OCI-M2 (cell line): ENCODE measurements around the gene HDAC4.

Experiments used
- DNase-seq: peaks from one replicate; lab custom pipeline; 2025; ENCODE audit not compliant: unreplicated experiment; lab: John Stamatoyannopoulos, UW

The HDAC4 gene

DNA sequence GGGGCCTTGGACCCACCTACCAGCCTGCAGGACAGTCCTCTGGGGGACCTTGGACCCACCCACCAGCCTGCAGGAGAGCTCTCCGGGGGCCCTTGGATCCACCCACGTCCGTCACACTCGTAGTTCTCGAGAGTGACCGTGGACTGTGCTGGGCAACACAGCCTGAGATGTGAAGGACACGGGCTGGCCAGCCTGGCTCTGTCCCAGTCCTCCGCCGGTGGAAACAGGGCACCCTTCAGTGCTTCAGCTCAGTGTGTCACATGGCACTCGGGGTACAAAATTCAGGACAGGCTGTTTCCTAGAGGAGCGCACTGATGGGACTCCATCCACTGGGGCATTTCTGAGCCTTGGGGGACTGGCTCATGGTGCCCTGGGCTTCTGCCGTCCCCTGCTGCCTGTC lies 341.0 kb downstream of the HDAC4 start:
- no peak for DNase-seq

DNA sequence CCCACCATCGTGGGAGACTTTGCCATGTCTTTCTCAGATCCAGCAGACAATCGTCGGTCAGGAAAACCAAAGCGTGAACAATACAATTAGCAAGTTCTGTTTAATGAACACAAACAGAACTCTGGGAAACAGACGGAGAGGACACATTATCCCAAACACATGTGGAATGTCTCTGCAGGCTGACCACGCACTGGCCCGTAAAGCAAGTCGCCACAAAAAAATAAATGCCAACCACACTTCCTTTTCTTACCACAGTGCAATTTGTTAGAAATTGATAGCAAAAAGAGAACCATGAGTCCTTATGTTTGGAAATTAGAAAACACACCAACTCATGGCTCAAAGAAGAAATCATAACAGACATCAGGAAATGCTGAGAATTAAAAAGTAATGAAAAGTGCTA lies 342.1 kb downstream of the HDAC4 start:
- no peak for DNase-seq

GRCh38 chr2:239057533-239057932 lies 343.3 kb downstream of the HDAC4 start:
- no peak for DNase-seq

GRCh38 chr2:239056611-239057010 lies 344.2 kb downstream of the HDAC4 start:
- no peak for DNase-seq

GRCh38 chr2:239055756-239056493 lies 344.9 kb downstream of the HDAC4 start:
- no peak for DNase-seq

DNA sequence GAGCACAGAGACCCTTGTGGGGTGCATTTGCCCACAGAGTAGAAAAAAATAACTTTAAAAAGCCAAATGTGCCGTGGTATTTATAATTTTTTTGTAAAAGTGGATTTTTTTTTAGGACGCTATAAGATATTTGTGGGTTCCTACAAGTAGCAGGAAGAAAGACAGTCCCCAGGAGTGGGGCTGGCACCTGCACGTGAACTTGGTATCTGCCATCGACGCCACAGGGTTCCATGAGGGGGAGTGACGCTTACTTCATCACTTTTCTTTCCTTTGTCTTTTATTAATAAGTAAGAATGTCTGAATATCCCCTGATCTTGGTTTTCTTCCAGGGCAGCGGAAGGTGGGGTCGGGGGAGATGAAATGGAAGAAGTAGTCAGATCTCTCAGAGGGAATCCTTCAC lies 345.9 kb downstream of the HDAC4 start:
- no peak for DNase-seq

DNA sequence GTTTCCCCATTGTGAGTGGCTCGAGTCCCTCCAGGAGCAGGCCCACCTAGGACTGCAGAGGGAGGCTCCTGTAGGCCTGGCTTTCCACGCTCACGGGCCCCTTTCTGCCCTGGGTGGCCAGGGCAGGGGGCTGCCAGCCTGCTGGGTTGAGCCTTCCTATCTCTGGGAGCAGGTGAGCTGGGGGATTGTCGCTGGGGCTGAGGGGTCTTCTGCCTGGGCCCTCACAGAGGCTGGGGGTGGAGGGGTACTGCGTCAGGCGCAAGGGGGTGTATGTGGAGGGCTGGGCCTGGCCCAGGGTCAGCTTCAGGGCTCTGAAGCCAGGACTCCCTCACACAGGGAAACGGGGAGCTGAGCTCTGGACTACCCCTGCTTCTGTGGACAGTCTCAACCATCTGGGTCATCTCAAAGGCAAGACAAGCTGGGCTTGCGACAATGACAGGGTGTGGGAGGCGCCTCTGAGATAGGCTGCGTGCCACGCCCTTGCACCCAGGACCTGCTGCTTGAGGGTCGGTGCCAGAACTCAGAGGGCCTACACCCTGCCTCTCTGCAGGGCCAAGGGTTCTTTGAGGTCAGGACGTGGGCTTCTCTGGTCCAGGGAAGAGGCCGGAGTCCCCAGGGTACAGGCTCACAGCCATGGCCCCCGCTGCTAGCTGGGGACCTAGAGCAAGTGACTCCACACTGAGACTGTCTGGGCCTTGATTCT lies 346.9 kb downstream of the HDAC4 start:
- no peak for DNase-seq

DNA sequence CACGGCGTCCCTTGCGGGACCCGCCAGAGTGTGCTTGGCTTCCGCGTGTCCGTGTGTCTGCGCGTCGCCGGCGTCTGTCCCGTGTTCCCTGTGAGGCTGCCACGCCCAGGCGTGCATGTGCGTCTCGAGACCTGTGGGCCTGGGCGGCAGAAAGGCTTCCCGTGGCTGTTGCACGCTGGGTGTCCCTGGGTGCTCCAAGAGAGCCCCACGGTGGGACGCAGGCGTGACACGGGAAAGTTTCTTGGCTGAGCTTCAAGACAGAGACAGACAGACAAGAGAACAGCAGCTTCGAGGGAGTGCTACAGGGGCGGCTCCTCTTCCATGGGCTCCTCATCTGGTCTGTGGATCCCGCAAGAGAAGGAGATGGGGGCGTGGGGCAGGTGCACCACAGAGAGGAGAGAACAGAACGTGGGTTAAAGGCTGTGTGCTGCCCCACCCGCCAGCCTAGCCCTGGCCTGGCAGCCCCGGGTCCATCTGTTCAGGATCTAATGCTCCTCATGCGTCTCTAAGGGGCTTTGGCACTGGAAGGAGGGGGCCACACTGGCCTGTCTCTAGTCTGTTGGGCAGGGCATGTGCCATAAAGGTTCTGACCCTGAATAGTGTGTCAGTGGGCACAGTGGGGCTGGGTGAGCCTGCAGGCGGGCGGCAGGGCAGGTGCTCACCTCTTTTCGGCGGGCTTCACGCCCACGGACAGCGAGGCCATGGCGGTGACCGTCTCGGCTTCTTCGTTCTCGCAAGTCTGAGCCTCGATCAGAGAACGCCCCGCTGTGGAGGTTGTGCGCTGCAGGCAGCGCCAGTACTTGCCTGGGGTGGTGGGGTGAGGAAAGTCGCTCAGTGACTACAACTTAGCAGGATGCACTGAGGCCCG lies 347.8 kb downstream of the HDAC4 start:
- no peak for DNase-seq

DNA sequence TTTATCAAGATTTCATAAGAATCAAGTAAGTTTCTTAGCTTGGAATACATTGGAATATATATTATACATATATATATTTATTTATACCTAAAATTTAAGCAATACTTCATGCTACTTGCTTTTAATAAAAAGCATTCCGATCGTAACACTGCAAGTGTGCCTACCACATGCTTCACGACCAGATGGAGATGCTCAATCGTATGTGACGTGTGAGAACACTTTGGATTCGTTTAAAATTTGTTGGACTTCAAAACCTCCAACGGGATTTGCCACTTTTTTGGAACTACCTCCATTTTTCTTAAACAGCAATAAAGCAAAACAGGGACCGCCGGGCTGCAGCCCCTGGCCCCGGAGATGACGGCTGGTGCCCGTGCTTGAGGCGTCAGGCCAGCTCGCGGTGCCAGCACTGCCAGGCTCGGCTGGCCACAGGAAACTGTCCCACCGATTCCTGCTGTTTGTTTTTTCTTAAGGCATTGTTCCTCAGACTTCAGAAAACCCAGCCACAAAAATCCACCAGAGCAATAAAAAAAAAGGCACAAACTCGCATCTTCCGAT lies 348.9 kb downstream of the HDAC4 start:
- DNase-seq, result no peak

DNA sequence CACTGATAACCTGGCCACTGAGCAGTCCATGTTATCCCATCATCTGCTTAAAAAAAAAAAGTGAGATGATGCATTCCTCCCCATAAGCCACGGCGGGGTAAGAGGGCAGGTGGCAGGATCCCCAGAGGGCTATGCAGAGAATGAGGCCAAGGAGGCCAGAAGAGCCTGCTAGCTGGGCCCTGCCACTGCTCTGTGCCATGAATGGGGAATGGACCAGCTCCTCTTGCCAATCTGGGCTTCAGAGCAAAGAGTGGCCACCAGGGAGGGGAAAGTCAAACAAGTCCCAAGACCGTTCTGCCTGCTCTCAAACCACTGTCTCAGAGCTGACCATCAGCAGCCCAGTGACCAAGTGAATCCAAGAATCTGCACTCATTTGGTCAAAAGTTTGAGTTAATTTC lies 350.6 kb downstream of the HDAC4 start:
- no peak for DNase-seq

- no peak for DNase-seq
These were observed 351.2 kb downstream of the HDAC4 start for GRCh38 chr2:239049421-239050251.

DNA sequence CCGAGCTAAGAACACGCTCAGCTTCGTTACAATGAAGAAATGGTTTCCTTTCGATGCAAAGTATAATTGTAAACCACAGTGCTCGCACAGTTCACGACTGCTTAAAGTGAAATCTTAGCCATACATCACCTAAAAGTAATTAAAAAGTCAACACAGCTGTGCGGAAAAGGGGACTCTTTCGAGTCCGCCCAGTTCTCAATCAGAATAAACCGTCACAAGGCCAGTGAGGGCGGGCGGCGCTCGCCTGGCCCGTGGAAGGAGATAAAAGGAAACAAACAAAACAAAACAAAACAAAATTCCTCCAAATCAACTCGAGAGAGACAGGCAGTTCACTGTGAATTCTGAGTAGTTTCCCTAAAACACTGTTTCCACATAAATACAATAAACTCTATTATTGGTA lies 352.1 kb downstream of the HDAC4 start:
- no peak for DNase-seq

GRCh38 chr2:239047861-239048260 lies 353.0 kb downstream of the HDAC4 start:
- DNase-seq, result no peak

GRCh38 chr2:239047420-239047819 lies 353.4 kb downstream of the HDAC4 start:
- DNase-seq, result no peak

- DNase-seq, result no peak
These were observed 354.0 kb downstream of the HDAC4 start for GRCh38 chr2:239046822-239047221.

DNA sequence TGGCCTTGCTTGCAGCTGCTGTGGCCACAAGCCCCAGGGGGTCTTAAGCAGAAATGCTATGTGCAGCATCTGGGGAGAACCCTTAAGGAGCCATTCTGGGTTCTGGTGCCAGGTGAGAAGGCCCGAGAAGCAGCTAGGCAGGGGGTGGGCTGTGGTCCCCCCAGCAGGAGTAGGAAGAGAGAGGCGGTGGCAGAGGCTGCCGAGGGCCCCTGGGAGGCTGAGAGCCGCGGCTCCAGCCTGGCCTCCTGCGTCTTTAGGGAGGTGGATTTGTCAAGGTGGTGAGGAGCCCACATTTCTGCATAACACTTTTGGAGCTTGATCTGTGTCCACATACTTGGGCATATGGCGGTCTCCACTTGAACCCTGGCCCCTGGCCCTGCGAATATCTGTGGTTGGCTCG lies 356.5 kb downstream of the HDAC4 start:
- no peak for DNase-seq

GRCh38 chr2:239043326-239043725 lies 357.5 kb downstream of the HDAC4 start:
- no peak for DNase-seq

DNA sequence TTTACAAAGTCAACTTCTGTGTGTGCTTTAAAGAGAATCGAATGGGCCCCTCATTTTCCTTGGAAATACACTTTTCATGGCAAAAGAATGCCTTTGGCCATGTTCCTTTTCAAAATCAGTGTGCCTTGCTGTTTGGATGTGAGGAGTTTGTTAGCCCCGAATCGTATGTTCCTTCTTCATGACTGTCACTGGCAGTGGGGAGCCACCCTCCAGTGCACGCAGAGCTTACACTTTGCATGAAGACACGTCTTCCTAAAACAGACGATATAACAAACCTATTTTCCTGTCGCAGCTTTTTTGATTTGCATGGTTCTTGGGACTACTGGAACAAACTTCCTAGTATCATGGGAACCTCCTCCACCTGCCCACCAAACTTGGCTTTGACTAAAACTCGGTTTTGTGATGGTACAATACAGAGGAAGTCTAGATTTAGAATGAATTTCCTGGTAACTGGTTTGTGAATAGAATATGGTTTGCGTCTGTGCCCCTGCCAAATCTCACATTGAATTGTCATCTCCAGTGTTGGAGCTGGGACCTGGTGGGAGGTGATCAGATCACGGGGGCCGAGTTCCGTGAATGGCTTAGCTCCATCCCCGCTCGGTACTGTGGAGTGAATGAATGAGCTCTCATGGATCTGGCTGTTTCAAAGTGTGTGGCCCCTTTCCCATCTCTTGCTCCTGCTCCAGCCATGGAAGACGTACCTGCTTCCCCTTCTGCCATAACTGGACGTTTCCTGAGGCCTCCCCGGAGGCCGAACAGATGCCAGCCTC lies 358.1 kb downstream of the HDAC4 start:
- no peak for DNase-seq

DNA sequence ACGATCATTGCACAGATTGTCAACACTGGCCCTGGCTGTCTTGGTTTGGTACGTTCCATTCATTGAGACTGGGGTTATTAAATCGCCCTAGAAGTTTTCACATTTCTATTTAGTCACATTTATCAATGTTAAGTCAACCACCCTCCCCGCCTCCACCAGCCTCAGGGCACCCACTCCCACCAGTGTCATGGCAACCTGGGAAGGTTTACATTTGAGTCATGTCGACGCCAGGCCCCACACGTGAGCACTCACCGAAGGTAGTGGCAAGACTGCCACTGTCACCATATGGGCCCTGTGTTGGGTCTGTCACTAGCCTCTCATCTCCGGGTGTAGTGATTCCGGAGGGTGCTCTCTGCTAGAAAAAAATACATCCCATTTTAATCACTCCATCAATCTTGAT lies 358.8 kb downstream of the HDAC4 start:
- DNase-seq, result no peak

GRCh38 chr2:239041062-239041461 lies 359.8 kb downstream of the HDAC4 start:
- no peak for DNase-seq
